Retinal pigment epithelial cell (primary cell): Measurements from ENCODE around the gene ZNF525.
"Not testable (repeated sequence)": the region's sequence is repeated elsewhere in the genome, so short reads cannot be mapped to it uniquely, and the experiment has no call there.

Experiments
- DNase-seq: peaks from one replicate; pipeline ENCODE4 v3.0.0-alpha.2; 2010; ENCODE audit warnings: low read depth
- H3K4me3 ChIP-seq: 2 replicates; pipeline ENCODE4 v1.5.1; 2011; ENCODE audit warnings: mild to moderate bottlenecking, low read length, control low read depth, moderate library complexity
- CTCF ChIP-seq: conservative IDR thresholded peaks from 2 replicates; pipeline ENCODE4 v1.5.1; 2011; ENCODE audit warnings: low read depth, low read length, control low read depth, inconsistent platforms

ZNF525 gene

GRCh38 chr19:53396525-53396868 is 31.0 kb downstream of the ZNF525 start:
- DNase-seq, result no peak

GRCh38 chr19:53397918-53398317 is 32.4 kb downstream of the ZNF525 start:
- H3K4me3 ChIP-seq, DNase-seq: not testable (repeated sequence)

More at GRCh38 chr19:53396525-53396868, 31.0 kb downstream of the ZNF525 start:
- TF ChIP-seq CTCF, result no peak
- H3K4me3 ChIP-seq, result no peak overlapping the region

GRCh38 chr19:53409505-53410204 is 44.1 kb downstream of the ZNF525 start:
- H3K4me3 ChIP-seq, result no peak overlapping the region
- TF ChIP-seq CTCF, result no peak
- DNase-seq, result no peak

GRCh38 chr19:53420520-53421315 is 55.2 kb downstream of the ZNF525 start:
- DNase-seq, H3K4me3 ChIP-seq: not testable (repeated sequence)

- TF ChIP-seq CTCF, result no peak
- no peak for DNase-seq
- no peak overlapping the region for H3K4me3 ChIP-seq
These were observed 57.0 kb downstream of the ZNF525 start for GRCh38 chr19:53422551-53422950.

- H3K4me3 ChIP-seq, DNase-seq: not testable (repeated sequence)
These were observed 57.6 kb downstream of the ZNF525 start for GRCh38 chr19:53423074-53423473.

- DNase-seq, H3K4me3 ChIP-seq: not testable (repeated sequence)
These were observed 58.2 kb downstream of the ZNF525 start for GRCh38 chr19:53423680-53424079.

- TF ChIP-seq CTCF, result peak; percentile 74
- DNase-seq, result no peak
- H3K4me3 ChIP-seq, result no peak overlapping the region
These were observed 59.6 kb downstream of the ZNF525 start for GRCh38 chr19:53424968-53425597.

- DNase-seq, result peak; percentile 46
- H3K4me3 ChIP-seq, result peak within 1 kb of the TSS; percentile 91
- TF ChIP-seq CTCF, result peak; percentile 30
These were observed 66.0 kb downstream of the ZNF525 start, which contains the start of gene ZNF761 for GRCh38 chr19:53431399-53432087. Gene ZNF761, plus strand, starts transcription at chr19:53431984. Its CDS starts 15,285 bp downstream, at chr19:53447269.
